GM19397 (cell line): ENCODE results near the gene MUL1.

Experiments used
- ATAC-seq: cut with Tn5 transposase; IDR thresholded peaks from one replicate; pipeline ENCODE4 v1.9.1; 2021; ENCODE audit warnings: mild to moderate bottlenecking, moderate library complexity; ENCODE audit not compliant: unreplicated experiment

Gene MUL1, protein sequence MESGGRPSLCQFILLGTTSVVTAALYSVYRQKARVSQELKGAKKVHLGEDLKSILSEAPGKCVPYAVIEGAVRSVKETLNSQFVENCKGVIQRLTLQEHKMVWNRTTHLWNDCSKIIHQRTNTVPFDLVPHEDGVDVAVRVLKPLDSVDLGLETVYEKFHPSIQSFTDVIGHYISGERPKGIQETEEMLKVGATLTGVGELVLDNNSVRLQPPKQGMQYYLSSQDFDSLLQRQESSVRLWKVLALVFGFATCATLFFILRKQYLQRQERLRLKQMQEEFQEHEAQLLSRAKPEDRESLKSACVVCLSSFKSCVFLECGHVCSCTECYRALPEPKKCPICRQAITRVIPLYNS

DNA sequence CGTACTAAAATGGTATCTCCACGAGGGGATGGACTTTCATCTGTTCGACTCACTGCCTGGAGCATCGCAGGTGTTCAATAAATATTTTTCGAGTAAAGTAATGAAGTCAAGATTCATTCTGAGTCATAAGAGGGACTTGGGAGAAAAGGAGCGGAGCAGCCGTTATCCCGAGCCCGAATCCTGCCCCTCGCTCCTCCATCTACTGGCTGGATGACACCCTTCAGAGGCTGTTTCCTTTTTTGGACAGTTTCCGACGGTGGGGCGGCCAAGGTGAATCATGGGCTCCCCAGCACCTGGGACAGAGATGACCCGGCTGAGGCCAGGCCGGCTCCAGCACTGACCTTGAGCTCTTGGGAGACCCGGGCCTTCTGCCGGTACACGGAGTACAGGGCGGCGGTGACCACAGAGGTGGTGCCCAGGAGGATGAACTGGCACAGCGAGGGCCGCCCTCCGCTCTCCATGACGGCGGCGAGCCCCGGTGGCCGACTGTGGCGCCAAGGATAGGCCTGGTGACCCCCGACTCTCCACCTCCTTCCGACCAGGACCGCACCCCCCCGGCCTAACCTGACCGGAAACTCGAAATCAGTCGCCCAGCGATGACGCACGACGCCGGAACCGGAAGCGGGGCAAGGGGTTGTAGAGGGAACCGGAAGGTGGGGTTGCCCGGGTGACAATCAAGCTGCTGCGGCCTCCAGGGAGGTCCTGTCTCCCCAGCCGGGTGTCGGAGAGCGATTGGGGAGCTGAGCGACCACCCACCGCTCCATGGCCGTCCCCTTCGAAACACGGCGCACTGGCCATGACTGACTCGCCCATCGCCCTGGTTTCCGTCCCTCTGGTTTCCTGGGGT is at the start of gene MUL1:
Gene MUL1, minus strand, starts transcription at position 588 of the 847 bp plus-strand sequence. Its CDS starts 127 bp downstream, at position 461.
- peak; percentile 91 for ATAC-seq

DNA sequence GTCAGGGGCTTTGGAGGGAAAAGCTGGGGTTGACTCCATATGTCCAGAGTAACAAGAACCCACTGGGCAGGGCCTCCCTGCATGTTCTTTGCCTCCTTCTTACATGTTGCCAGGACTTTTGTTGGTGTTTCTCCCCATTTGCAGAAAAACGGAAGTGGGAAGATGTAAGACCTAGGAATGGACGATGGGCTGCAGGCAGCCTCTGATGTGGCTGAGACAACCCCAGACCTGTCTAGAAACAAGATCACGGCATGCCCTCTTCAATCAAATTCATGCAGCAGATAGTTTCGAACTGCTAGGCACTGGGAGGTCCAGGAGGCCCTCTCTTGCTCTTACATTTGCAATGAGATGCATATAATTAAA is 47.8 kb upstream of the MUL1 start:
- no peak for ATAC-seq

DNA sequence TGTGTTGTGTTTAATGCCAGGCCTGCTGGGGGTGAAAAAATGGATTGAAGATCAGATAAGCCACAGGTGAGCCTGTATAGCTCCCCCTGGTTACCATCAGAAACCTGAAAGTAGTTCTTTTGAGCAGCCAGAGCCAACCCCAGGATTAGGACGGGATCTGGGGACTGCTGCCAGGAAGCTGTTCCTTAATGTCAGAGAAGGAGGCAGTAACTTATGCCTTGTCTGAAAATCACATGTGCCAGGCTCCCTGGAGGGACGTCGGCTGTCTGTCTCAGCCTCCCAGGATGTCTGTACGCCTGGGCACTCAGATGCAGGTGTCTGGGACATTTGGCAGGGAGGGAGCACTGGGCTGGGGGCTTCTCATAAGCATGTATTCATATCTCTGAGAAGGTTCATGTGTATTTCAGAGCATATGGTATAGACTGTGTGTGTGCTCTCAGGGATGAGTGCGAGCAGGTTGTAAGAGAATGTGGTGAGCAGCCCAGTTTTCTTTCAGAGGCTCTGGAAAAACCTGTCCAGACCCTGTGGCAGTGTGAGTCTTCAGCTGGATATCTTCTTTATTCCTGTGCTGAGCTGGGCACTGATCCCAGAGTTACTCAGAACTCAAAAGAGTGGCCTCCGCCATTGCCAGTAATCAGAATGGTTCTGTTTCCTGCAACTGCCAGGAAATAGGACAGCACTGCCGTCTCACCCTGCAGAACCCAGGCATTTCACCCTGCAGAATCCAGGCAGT is 47.2 kb upstream of the MUL1 start:
- ATAC-seq, result no peak

DNA sequence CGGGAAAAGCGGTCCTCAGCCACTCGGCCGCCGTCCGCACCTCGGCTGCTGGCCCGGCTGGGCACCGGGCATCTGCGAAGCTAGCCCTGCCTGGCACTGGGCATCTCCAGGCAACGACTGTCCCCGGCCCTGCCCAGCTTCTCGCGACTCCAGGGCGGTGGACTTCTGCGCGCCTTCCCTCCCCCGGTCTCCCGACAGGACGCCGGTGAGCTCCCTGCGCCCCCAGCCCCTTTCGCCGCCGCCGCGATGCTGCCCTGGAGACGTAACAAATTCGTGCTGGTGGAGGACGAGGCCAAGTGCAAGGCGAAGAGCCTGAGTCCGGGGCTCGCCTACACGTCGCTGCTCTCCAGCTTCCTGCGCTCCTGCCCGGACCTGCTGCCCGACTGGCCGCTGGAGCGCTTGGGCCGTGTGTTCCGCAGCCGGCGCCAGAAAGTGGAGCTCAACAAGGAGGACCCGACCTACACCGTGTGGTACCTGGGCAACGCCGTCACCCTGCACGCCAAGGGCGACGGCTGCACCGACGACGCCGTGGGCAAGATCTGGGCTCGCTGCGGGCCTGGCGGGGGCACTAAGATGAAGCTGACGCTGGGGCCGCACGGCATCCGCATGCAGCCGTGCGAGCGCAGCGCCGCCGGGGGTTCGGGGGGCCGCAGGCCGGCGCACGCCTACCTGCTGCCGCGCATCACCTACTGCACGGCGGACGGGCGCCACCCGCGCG is 44.9 kb upstream of the MUL1 start:
- no peak for ATAC-seq

DNA sequence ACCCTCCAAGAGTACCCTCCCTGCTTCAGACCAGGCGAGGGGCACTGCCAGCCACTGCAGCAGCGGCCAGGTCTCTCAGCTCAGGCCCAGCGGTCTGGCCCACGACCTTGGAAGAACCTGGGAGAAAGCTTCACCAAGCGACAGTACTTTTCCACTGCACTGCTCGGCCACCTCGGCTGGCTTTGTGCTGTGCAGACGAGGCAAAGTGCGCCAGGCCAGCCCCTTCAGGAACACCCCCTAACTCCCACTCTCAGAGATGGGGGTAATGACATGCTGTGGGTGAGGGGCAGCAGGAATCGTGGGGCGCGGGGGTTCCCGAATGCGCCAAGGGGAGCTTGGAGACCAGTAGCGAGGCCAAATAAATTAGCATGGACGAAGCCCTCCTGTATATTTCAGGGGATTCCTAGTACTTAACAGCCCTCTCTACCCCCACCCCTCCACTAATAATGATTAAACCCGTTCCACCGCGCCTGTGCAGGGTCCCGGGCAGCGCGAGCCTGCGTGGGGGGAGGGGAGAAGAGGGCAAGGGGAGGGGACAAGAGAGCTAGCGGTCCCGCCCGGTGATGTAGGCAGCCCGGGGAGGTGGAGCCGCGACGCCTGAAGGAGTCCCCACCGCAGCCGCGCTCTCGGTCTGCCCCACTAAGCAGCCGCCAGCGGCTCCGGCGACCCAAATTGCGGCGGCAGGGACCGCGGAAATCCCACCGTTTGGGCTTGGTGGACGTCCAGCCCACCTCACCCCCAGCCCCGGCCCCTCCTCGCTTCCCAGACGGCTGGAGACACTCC is 44.2 kb upstream of the MUL1 start, which contains the start of gene FAM43B:
Gene FAM43B, plus strand, starts transcription at position 629 of the 783 bp plus-strand sequence. CDS start 401 bp downstream, outside the sequence.
- no peak for ATAC-seq

DNA sequence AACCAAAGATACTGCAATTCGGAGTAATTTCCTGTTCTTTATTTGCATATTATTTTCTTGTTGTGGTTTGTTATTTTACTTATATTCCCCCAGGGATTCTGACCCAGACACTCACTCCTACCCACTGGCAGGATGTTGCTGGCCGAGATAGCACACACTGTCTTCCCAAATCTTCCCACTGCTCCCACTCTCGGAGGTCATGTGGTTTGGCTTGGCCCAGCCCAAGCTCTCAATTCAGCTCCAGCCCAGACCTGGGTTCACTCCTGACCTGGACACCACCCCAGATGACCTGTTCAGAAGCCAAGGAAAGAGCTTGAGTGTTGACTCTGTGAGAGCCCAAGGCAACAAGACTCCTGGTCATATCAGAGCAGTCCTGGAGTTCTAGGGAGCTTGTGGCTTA is 43.2 kb upstream of the MUL1 start:
- no peak for ATAC-seq

DNA sequence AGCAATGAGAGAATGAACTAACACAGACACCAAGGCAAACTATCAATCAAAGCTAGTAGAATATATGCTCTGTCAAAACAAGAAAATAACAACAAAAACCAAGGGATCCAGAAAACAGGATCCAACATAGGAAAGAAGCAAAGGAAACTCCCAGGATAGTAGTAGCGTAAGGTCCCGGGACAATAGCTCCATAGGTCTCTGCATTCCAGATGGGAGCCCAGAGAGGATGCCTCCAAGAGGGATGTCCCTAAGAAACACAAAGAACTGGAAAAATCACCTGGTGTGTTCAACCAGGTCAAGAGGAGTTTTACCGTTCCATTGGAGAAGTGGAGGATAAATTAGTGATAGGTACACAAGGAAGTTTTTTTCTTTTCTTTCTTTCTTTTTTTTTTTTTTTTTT is 38.7 kb upstream of the MUL1 start:
- no peak for ATAC-seq

DNA sequence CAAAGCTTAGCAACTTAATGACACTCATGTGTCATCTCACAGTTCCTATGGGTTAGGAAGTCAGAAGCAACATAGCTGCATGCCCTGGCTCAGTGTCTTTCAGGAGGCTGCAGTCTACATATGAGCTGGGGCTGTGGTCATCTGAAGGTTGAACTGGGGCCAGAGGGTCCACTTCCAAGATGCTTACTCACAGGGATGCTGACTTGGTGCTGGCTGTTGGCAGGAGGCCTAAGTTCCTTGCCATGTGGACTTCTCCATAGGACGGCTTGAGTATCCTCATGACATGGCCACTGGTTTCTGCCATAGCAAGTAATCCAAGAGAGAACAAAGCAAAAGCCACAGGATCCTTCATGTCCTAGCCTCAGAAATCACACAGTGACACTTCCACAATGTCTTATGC is 32.3 kb upstream of the MUL1 start:
- ATAC-seq, result no peak

DNA sequence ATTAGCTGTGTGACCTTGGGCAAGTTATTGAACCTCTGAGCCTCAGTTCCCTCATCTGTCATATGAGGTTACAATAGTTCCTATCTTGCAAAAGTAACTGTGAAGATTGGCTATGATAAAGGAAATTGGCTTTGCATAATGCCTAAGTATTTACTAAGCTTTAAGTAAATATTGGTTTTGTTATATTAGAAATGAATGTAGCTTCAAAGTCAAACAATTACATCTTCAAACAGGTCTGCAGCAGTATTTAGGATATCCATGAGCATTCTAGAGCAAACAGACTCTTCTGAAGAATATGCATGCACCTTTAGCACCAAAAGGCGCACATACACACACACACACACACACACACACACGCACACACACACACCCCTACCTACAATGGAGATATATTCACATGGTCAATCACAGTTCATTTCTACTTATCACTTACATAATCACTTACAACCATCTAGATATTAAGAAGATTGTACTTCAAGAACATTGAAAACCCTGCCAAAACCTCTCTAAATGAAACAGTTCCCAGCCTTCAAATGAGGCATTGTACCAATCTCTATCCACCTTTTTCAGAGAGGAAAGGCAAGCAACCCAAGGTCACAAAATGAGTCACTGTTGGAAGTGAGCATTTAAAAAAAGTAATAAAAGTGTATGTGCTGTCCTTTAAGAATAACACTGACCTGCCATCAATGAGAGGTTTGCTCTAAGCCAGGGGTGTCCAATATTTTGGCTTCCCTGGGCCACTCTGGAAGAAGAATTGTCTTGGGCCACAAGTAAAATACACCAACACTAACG is 31.0 kb upstream of the MUL1 start:
- ATAC-seq, result no peak

DNA sequence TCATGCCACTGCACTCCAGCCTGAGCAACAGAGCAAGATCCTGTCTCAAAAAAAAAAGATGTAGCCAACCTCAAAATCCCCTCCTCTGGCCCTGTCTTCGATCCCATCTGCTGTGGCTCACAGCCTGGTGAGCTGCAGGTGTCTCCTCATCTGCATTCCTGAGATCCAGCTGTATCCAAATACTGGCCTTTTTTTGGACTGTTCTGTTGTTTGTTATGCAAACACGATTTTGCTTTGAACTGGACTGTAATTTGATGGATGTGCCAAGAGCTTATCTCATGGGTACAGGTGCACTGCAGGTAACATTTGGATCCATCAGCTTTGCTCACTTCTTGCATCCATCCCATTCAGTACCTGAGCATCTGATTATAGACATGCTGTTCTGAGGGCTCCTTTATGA is 30.3 kb upstream of the MUL1 start:
- no peak for ATAC-seq

DNA sequence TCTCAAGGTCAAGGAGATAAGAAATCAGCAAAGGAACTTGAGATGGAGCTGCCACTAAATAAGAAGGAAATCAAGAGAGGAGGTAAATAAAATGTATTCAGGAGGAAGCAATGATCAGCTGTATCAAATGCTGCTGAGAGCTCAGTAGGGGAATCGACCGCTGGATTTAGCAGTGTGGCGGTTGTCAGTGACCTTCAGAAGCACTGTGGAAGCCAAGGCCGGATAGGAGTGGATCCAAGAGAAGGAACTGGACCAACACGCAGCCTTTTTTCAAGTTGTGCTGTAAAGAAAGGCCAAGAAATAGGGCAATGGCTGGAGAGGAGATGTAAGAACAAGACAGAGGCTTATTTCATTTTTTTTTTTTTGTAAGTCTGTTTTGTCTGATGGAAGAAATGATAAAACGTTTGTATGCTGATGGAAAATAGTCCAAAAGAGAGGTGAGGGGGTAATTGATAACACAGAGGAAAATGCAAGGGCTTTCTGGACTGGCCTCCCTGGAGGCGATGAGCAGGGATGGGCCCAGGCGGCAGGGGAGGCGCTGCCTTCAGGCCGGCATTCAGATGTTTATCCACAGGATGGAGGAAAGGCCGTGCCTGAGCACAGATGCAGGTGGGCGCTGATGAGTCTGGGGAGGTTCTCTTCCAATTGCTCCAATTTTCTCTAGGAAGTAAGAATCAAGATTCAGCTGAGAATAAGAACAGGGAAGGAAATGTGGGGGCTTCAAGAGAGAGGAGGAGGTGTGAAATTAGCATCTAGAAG is 26.9 kb upstream of the MUL1 start:
- ATAC-seq, result no peak

DNA sequence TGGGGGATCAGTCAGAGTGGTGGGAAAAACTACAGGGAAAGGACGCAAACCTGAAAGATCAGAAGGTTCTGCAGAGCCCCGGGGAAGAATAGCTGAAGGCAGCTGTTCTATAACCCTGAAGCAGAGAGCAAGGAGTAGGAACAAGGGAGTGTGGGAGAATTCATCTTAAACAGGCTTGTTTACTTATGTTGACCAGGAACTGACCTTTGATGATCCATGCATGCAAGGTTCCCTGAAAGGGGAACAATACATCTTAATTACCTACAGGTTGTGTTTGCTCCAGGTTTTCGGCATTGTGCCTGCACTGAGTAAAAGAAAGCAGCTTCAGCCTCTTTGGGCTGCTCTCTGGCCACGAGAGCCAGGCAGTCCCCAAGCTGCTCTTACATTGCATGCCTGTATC is 25.7 kb upstream of the MUL1 start:
- no peak for ATAC-seq

DNA sequence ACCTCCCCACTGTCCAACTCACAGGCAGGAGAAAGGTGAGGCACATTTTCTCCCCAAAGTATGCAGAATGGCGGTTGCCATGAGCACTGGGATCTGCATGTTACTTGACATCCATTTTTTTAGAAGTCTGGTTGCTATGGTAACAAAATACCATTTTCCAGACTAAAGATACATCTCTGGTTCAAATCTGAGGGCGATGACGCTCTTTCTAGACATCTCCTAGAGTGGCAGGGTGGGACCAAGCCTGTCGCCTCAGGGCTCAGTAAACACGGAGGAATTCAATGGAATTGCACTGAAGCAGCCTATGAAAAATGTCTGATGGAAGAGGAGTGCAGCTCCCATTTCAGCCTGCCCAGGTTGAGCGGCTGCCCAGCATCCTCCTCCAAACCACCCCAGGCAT is 22.9 kb upstream of the MUL1 start:
- ATAC-seq, result no peak

DNA sequence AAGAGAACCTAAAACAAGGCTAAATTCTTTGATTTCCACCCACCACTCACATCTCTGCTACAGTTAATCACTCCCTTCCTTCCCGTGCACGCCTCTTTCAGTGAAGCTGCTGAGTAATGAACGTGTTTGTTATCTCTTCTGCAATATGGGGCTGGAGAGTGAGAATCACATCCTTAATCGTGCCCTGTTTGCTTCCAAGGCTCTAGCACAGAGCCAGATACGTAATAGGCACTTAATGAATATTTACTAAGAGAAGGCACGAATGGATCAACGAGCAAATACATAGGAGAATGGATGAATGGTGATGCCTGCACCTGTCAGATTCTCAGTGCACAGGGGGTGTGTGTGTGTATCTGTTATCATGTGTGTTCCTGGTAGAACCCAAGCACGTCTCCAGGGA is 22.4 kb upstream of the MUL1 start:
- no peak for ATAC-seq

DNA sequence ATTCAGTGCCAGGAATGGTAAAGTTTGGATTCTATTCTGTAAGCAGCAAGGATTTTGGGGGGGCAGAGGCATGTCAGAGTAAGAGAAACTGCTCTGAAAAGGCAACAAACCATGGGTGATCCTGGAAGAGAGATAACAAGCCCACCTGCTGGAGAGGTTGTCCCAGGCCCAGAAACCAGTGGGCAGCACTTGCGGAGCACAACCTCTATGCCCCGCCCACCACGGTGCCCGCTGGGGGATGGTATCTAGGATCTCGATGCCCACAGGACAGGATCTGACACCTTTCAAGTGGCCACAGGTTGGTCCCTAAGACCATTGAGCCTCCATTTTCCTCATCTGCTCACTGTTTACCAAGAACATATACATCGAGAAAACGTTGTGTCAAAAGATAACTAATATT is 20.3 kb upstream of the MUL1 start:
- no peak for ATAC-seq

DNA sequence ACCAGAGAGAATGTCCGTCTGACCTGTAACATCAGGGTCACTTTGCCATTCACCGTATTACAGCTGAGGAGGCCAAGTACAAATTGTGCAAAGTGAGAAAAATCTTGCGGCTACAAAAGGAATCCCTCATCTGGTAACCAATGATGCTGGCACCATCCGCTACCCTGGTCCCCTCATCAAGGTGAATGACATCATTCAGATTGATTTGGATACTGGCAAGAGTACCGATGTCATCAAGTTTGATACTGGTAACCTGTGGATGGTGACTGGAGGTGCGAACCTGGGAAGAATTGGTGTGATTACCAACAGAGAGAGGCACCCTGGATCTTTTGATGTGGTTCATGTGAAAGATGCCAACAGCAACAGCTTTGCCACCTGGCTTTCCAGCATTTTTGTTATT is 18.3 kb upstream of the MUL1 start:
- no peak for ATAC-seq

DNA sequence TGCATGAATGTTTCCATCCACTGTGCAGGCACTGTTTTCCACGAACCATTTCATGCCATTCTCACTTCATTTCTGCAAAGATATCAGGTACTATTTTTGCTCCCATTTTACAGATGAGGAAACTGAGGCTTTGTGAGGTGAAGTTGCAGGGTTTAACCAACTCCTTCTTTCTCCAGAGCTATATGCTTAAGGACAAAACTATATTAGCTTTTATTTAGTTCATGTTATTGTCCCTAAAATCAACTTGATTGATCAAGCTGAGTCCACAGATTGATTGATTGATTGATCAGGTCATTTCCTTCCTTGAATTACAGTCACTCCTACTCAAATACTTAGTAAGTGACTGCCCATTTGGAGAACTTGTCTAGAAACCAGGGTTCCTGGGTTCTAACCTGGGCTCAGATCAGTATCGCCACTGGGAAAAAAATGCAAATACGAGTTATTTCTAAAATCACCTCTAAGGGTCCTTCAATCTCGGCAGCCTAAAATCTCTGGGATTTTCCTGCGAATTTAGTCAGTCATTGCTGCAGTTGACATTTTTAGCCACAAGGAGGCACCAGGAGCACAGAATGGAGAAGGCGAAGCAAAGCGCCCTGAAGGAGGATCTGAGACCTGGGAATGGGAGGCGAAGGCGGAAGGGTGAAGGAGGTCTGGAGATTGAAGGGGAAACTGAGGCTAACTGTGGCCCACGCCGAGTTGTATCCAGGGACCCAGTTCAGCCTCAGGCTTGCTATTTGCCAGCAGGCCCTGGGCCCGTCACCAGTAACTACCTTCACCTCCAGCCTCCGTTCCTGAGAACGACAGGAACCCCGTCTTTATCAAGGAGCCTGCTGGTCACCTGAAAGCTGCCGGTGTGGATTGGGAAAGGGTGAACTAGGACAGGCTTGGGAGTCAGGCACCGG is 14.3 kb upstream of the MUL1 start:
- ATAC-seq, result no peak
